Keratinocyte (primary cell): ENCODE results near the gene SRD5A2. TPM values are rescaled to one million over a fixed set of nuclear protein-coding genes. Genes with fewer than 3 reads are reported as not detected.

ENCODE experiments used
- DNase-seq: peaks from one replicate; pipeline ENCODE4 v3.0.0-alpha.2; 2011; ENCODE audit warnings: low read depth, missing footprints, low spot score
- FAIRE-seq: peaks from 2 replicates; lab custom pipeline; 2011; peaks lifted over from hg19 to GRCh38; lab: Jason Lieb, UNC
- H2AFZ ChIP-seq: 2 replicates; pipeline ENCODE4 v1.6.0; 2012; ENCODE audit warnings: low read length, control low read depth, inconsistent platforms; ENCODE audit not compliant: control insufficient read depth
- H3K27ac ChIP-seq: 2 replicates; pipeline ENCODE4 v1.5.1; 2011; ENCODE audit warnings: low read length; ENCODE audit not compliant: control insufficient read depth, insufficient read depth
- H3K27me3 ChIP-seq: 3 replicates; pipeline ENCODE4 v1.6.0; 2011; ENCODE audit warnings: low read length; ENCODE audit not compliant: control insufficient read depth, insufficient read depth; ENCODE audit errors: extremely low read depth
- H3K36me3 ChIP-seq, 2 experiments: 2 replicates in 1 of 2; 3 replicates in 1 of 2; pipeline ENCODE4 v1.5.1; 2011; ENCODE audit warnings: low read length in 2 of 2, mild to moderate bottlenecking in 1 of 2; ENCODE audit not compliant: control insufficient read depth in 2 of 2, insufficient read depth in 2 of 2; ENCODE audit errors: extremely low read depth in 1 of 2
- H3K4me1 ChIP-seq: 3 replicates; pipeline ENCODE4 v1.5.1; 2011; ENCODE audit warnings: low read length; ENCODE audit not compliant: control insufficient read depth, insufficient read depth; ENCODE audit errors: extremely low read depth
- H3K4me2 ChIP-seq: 3 replicates; pipeline ENCODE4 v1.6.0; 2011; ENCODE audit warnings: low read depth, low read length; ENCODE audit not compliant: control insufficient read depth, insufficient read depth; ENCODE audit errors: extremely low read depth
- H3K4me3 ChIP-seq, 3 experiments: fragments of 200-600 bp in 1 of 3; sonication (generic) in 1 of 3; 2 replicates in 2 of 3; 3 replicates in 1 of 3; pipeline ENCODE4 v1.5.1; 2011 to 2016; ENCODE audit warnings: low read length in 3 of 3, mild to moderate bottlenecking in 3 of 3, control low read depth in 2 of 3, inconsistent platforms in 1 of 3, low read depth in 1 of 3, mixed read lengths in 1 of 3, mixed run types in 1 of 3, moderate library complexity in 1 of 3; ENCODE audit not compliant: control insufficient read depth in 2 of 3, insufficient read depth in 2 of 3; ENCODE audit errors: extremely low read depth in 1 of 3
- H3K79me2 ChIP-seq: 2 replicates; pipeline ENCODE4 v1.6.0; 2012; ENCODE audit warnings: low read length; ENCODE audit not compliant: control insufficient read depth, insufficient read depth
- H3K9ac ChIP-seq: 3 replicates; pipeline ENCODE4 v1.6.0; 2011; ENCODE audit warnings: low read length; ENCODE audit not compliant: control insufficient read depth, insufficient read depth; ENCODE audit errors: extremely low read depth
- H3K9me1 ChIP-seq: 3 replicates; pipeline ENCODE4 v1.6.0; 2011; ENCODE audit warnings: low read length; ENCODE audit not compliant: control insufficient read depth, insufficient read depth; ENCODE audit errors: extremely low read depth
- H3K9me3 ChIP-seq: 2 replicates; pipeline ENCODE4 v1.5.1; 2012; ENCODE audit warnings: low read depth, low read length; ENCODE audit not compliant: control insufficient read depth
- H4K20me1 ChIP-seq: 3 replicates; pipeline ENCODE4 v1.6.0; 2011; ENCODE audit warnings: low read length; ENCODE audit not compliant: control insufficient read depth, insufficient read depth; ENCODE audit errors: extremely low read depth
- CTCF ChIP-seq, 3 experiments: IDR thresholded peaks in 1 of 3; conservative IDR thresholded peaks in 1 of 3; optimal IDR thresholded peaks in 1 of 3; 2 replicates in 2 of 3; 3 replicates in 1 of 3; pipeline versions ENCODE3 to v1.5.1; 2011; ENCODE audit warnings: low read length in 3 of 3, mild to moderate bottlenecking in 3 of 3, moderate library complexity in 2 of 3, control low read depth in 1 of 3, inconsistent platforms in 1 of 3; ENCODE audit not compliant: insufficient read depth in 2 of 3; ENCODE audit errors: extremely low read depth in 1 of 3
- EZH2 ChIP-seq: IDR thresholded peaks from one replicate; pipeline ENCODE4 v1.6.1; 2012; ENCODE audit warnings: inconsistent platforms, mild to moderate bottlenecking, low read length, moderate library complexity
- dilution Hi-C: fragments of 300-500 bp; cut with MboI; formaldehyde crosslinking; loops from one replicate; pipeline ENCODE4 v1.7.0; 2020; ENCODE audit warnings: low sequenced_read_pairs; ENCODE audit not compliant: extremely low pct_ligation_motif_present
- polyA plus RNA-seq, 5 experiments: library from polyadenylated mRNA; depleted of rRNA in 3 of 5; stranded (reverse) in 3 of 5; stranded (forward) in 1 of 5; unstranded in 1 of 5; fragments of >200 nt; gene quantifications; 1 replicate in 1 of 5; 2 replicates in 3 of 5; 3 replicates in 1 of 5; pipeline versions ENCODE4 v1.2.1 to v1.2.3, GENCODE V29; 2011 to 2012; ENCODE audit warnings: missing spikeins in 2 of 5, low read depth in 1 of 5, low replicate concordance in 1 of 5

Gene SRD5A2
- polyA plus RNA-seq, 1 donor (not counting 4 experiments of a cell fraction or from before 2014, with no cell fraction given) = 0.04 TPM

DNA sequence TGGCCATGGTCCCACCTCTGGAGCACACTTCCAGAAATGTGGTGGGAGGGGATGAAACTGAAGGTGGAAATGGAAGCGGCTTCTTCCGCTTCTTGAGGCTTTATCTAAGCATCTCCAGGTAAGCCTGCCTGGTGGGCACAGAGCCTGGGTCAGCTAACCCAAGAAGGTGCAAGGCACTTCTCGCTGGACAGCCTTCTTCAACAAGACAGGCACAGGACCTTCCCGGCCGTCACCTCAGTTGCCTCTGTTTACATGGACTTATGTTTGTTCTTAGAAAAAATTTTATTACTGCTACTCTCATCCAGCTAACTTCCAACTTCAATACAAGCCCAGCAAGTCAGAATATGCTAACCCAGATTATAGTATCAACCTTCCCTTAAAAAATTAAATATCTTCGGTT lies 51.9 kb downstream of the SRD5A2 start:
- no peaks in the 10 kb centered on the region for H4K20me1 ChIP-seq
- no peaks in the 10 kb centered on the region for H3K4me1 ChIP-seq
- no peak overlapping the region for H3K27ac ChIP-seq
- no peaks in the 10 kb centered on the region for H3K9me3 ChIP-seq
- H3K4me3 ChIP-seq = no peak overlapping the region
- TF ChIP-seq EZH2 (no peak), CTCF (optimal IDR thresholded peaks at IDR 0.05 in 1 of 3, IDR thresholded peaks at IDR 0.05 in 1 of 3, conservative IDR thresholded peaks at IDR 0.05 in 1 of 3; ENCODE audit: extremely low read depth in 1 of 3, insufficient read depth in 2 of 3, low read length in 3 of 3) (no peak)
- H3K9ac ChIP-seq = no peak overlapping the region
- FAIRE-seq = no peak
- H3K4me2 ChIP-seq = no peak overlapping the region
- no peak overlapping the region for H2AFZ ChIP-seq
- no peaks in the 10 kb centered on the region for H3K9me1 ChIP-seq
- dilution Hi-C loops = no loop called here
- no peaks in the 10 kb centered on the region for H3K36me3 ChIP-seq
- no peak for DNase-seq
- H3K79me2 ChIP-seq = no peaks in the 10 kb centered on the region
- no peaks in the 10 kb centered on the region for H3K27me3 ChIP-seq

DNA sequence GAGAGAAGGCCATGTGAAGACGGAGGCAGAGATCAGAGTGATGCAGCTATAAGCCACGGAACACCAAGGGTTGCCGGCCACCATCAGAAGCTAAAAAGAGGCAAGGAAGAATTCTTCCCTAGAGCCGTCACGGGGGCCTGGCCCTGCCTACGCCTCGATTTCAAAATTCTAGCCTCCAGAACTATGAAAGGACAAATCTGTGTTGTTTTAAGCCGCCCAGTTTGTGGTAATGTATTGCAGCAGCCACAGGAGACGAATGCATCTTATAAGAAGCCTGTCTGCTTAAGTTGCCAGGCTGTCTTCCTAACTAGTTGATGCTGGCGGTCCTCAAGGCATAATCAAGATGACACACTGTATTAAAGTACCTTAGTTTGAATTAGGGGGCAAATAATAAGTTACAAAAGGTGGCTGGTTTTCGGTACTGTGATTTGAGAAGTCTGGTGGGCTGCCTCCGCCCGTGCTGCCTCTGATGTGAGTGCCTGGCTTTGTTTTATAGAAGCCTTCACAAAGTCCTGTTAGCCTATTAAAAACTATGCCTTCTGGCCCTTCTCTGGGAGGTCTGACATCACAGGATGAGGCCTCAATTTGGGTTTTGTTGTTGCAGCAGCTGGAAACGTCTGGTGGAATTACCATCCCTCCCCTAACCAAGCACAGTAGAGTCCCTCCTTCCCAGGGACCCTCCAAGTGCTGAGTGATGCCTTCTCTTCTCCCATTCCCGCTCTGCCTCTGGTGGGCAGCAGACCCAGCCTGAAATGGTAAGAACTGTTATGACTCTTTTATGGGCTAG lies 53.6 kb downstream of the SRD5A2 start:
- Histone ChIP-seq H3K4me1 (no peaks in the 10 kb centered on the region), H2AFZ (no peak overlapping the region), H3K27me3 (no peaks in the 10 kb centered on the region), H3K9me3 (no peaks in the 10 kb centered on the region), H4K20me1 (no peaks in the 10 kb centered on the region), H3K36me3 (no peaks in the 10 kb centered on the region), H3K9me1 (no peaks in the 10 kb centered on the region), H3K9ac (no peak overlapping the region), H3K79me2 (no peaks in the 10 kb centered on the region), H3K27ac (no peak overlapping the region), H3K4me2 (no peak overlapping the region), H3K4me3 (no peak overlapping the region)
- TF ChIP-seq CTCF (optimal IDR thresholded peaks at IDR 0.05 in 1 of 3, IDR thresholded peaks at IDR 0.05 in 1 of 3, conservative IDR thresholded peaks at IDR 0.05 in 1 of 3; ENCODE audit: extremely low read depth in 1 of 3, insufficient read depth in 2 of 3, low read length in 3 of 3) (no peak), EZH2 (no peak)
- FAIRE-seq (no peak), DNase-seq (no peak)
- dilution Hi-C loops = no loop called here
